Measurements from ENCODE around the gene DDC.

The DDC gene

GRCh38 chr7:50411332-50411731 lies 153.9 kb downstream of the DDC start:
- DNase-seq (ENCODE audit: low read depth), result no peak

- no peak for DNase-seq (ENCODE audit: low read depth)
Observed at GRCh38 chr7:50409856-50410745, 155.1 kb downstream of the DDC start.

Data from HS-5 (cell line).